Measurements from ENCODE around the gene IGF2BP3. TPM values are rescaled to one million over a fixed set of nuclear protein-coding genes. Genes with fewer than 3 reads are reported as not detected.

The IGF2BP3 gene
- total and polyA plus RNA-seq, 10 of the 15 experiments (the other 5 are each of a cell fraction or from before 2014, with no cell fraction given) = 4.6 to 61.2 (median 36.9) TPM

GRCh38 chr7:23264916-23265458, 205.3 kb downstream of the IGF2BP3 start:
- SMC1A ChIA-PET (ENCODE audit: uncharacterized antibody, unreplicated experiment) = interaction anchor here (0.5 to 6.7 kb wide), 9 partner anchors 8 to 1437 kb away, joined by 3 to 66 read pairs (median 4); partner anchors contain the start of gene NUP42
- H3K9me3 ChIP-seq (replicated peaks; ENCODE audit: control insufficient read depth, insufficient read depth, low read length) = no peaks in the 10 kb centered on the region
- H3K36me3 ChIP-seq (ENCODE audit: control insufficient read depth in 2 of 2, insufficient read depth in 2 of 2, low read length in 1 of 2) = no peaks in the 10 kb centered on the region
- intact Hi-C loops (cut with micrococcal nuclease; ENCODE audit: unreplicated experiment) (no loop called here), in situ Hi-C loops (cut with MboI) (no loop called here)
- WGBS (ENCODE audit: insufficient coverage, insufficient replicate concordance, low lambda C conversion rate, missing lambda C conversion rate) = 23% methylated on average over 7 of the region's 7 CpGs
- H3K4me2 ChIP-seq (ENCODE audit: control insufficient read depth, insufficient read depth) = peak overlapping the region; percentile 25; the same call in 1 of the 2 replicates
- ATAC-seq (peak; percentile 73), DNase-seq (ENCODE audit: low read depth, low spot score) (peak; percentile 75), FAIRE-seq (no peak)
- no TSS peak for BruUV-seq (replicated peaks)
- no peaks in the 10 kb centered on the region for H3K79me2 ChIP-seq (ENCODE audit: control insufficient read depth, insufficient read depth, low read length)
- H3K4me3 ChIP-seq = no peak overlapping the region
- H3K4me1 ChIP-seq (ENCODE audit: control insufficient read depth, insufficient read depth, low read length) = peaks cover 11% of the 10 kb centered on the region
- POLR2A ChIA-PET = interaction anchor here (1.1 to 1.2 kb wide), 2 partner anchors 45 to 80 kb away, joined by 3 read pairs; no protein-coding TSS in a partner anchor
- no peak overlapping the region for H3K9ac ChIP-seq (ENCODE audit: control insufficient read depth, insufficient read depth, low read length)
- H3K27me3 ChIP-seq (replicated peaks in 1 of 2; ENCODE audit: control insufficient read depth in 2 of 2, insufficient read depth in 2 of 2, low read length in 1 of 2) = no peaks in the 10 kb centered on the region
- H3K27ac ChIP-seq (ENCODE audit: control insufficient read depth, insufficient read depth) = peak overlapping the region; percentile 50; the same call in 1 of the 2 replicates
- H2AFZ ChIP-seq (ENCODE audit: control insufficient read depth, low read depth, low read length) = peak overlapping the region; percentile 88
- no peaks in the 10 kb centered on the region for H4K20me1 ChIP-seq (ENCODE audit: control insufficient read depth, insufficient read depth)
- RAD21 ChIA-PET (ENCODE audit: unreplicated experiment) = interaction anchor here (3.2 to 3.4 kb wide), 2 partner anchors 81 to 446 kb away, joined by 11 to 15 read pairs; no protein-coding TSS in a partner anchor
- CTCF ChIA-PET = interaction anchor here (0.8 to 9.5 kb wide), 13 partner anchors 6 to 432 kb away, joined by 3 to 167 read pairs (median 5); no protein-coding TSS in a partner anchor
- TF ChIP-seq NFYB (IDR thresholded peaks at IDR 0.05; ENCODE audit: insufficient read depth, low read depth, low read length) = no peak
- no peak for TF ChIP-seq USF2 (IDR thresholded peaks at IDR 0.05; ENCODE audit: borderline replicate concordance, low read depth, low read length)
- peak; percentile 94 for TF ChIP-seq MEF2B (IDR thresholded peaks at IDR 0.05; ENCODE audit: partially characterized antibody, poor library complexity, severe bottlenecking)
- no peak for TF ChIP-seq EP300 (IDR thresholded peaks at IDR 0.05; ENCODE audit: borderline replicate concordance in 1 of 2, control insufficient read depth in 1 of 2, low read depth in 2 of 2, low read length in 2 of 2)
- no peak for TF ChIP-seq EGR1 (IDR thresholded peaks at IDR 0.05; ENCODE audit: borderline replicate concordance in 1 of 2, low read depth in 2 of 2, low read length in 2 of 2)
- TF ChIP-seq POU2F2 (IDR thresholded peaks at IDR 0.05; ENCODE audit: borderline replicate concordance, low read depth, low read length) = no peak
- TF ChIP-seq LARP7 (IDR thresholded peaks at IDR 0.05) = no peak
- no peak for TF ChIP-seq HSF1 (IDR thresholded peaks at IDR 0.05; ENCODE audit: low read depth, low read length)
- no peak for TF ChIP-seq FOXK2 (IDR thresholded peaks at IDR 0.05)
- TF ChIP-seq SKIL (IDR thresholded peaks at IDR 0.05; ENCODE audit: low read depth, poor library complexity, severe bottlenecking) = peak; percentile 41
- TF ChIP-seq NRF1 (conservative IDR thresholded peaks at IDR 0.05; ENCODE audit: low read depth, low read length) = no peak
- TF ChIP-seq RELB (IDR thresholded peaks at IDR 0.05; ENCODE audit: low read depth) = 0 out of 2 replicates have a peak, but pooled peaks have one; percentile 55
- no peak for TF ChIP-seq TAF1 (IDR thresholded peaks at IDR 0.05; ENCODE audit: borderline replicate concordance, low read depth, low read length)
- TF ChIP-seq CEBPB (IDR thresholded peaks at IDR 0.05; ENCODE audit: borderline replicate concordance in 1 of 2, low read depth in 2 of 2, low read length in 2 of 2) = no peak
- TF ChIP-seq JUNB (IDR thresholded peaks at IDR 0.05) = peak; percentile 56
- no peak for TF ChIP-seq POLR2A (IDR thresholded peaks at IDR 0.05; ENCODE audit: low read depth, low read length)
- TF ChIP-seq TCF7 (IDR thresholded peaks at IDR 0.05; ENCODE audit: borderline replicate concordance) = peak; percentile 10; the same call in 1 of the 2 replicates
- no peak for TF ChIP-seq HDAC2 (IDR thresholded peaks at IDR 0.05)

Measured in GM12878 (cell line).